Panc1 (cell line): Measurements from ENCODE around the gene SHB.

Experiments
- POLR2AphosphoS5 ChIP-seq: IDR thresholded peaks from 2 replicates; pipeline ENCODE4 v1.6.1; 2012; ENCODE audit warnings: mild to moderate bottlenecking, low read depth, low read length, moderate library complexity
- SIN3A ChIP-seq: IDR thresholded peaks from 2 replicates; pipeline ENCODE4 v1.6.1; 2012; ENCODE audit warnings: low read depth, mild to moderate bottlenecking, low read length, moderate library complexity, borderline replicate concordance; ENCODE audit not compliant: insufficient read depth
- TF ChIP-seq, protein P1 (sequence below): fragments of 450-650 bp; IDR thresholded peaks from 2 replicates; pipeline ENCODE4 v1.5.1; 2017; ENCODE audit warnings: mild to moderate bottlenecking
- TF ChIP-seq, protein P2 (sequence below), 2 experiments: IDR thresholded peaks; 2 replicates each; pipeline ENCODE4 v1.6.1; 2011 to 2012; ENCODE audit warnings: low read depth in 2 of 2, control low read depth in 1 of 2, low read length in 1 of 2, mild to moderate bottlenecking in 1 of 2, moderate library complexity in 1 of 2; ENCODE audit not compliant: insufficient read depth in 1 of 2

DNA sequence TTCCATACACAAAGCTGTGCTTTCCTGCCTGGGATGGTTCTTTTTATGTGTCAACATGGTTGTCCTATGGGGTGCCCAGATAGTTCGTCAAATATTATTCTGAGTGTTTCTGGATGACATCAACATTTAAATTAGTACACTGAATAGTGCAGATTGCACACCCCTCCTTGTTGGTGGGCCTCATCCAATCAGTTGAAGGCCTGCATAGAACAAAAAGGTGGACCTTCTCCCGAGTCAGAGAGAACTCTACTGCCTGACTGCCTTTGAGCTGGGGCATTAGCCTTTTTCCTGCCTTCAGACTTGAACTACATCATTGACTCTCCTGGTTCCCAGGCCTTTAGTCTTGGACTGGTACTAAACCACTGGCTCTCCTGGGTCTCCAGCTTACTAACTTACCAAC is 80.4 kb downstream of the SHB start:
- TF ChIP-seq, protein P1, sequence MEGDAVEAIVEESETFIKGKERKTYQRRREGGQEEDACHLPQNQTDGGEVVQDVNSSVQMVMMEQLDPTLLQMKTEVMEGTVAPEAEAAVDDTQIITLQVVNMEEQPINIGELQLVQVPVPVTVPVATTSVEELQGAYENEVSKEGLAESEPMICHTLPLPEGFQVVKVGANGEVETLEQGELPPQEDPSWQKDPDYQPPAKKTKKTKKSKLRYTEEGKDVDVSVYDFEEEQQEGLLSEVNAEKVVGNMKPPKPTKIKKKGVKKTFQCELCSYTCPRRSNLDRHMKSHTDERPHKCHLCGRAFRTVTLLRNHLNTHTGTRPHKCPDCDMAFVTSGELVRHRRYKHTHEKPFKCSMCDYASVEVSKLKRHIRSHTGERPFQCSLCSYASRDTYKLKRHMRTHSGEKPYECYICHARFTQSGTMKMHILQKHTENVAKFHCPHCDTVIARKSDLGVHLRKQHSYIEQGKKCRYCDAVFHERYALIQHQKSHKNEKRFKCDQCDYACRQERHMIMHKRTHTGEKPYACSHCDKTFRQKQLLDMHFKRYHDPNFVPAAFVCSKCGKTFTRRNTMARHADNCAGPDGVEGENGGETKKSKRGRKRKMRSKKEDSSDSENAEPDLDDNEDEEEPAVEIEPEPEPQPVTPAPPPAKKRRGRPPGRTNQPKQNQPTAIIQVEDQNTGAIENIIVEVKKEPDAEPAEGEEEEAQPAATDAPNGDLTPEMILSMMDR, result no peak
- no peak for TF ChIP-seq POLR2AphosphoS5
- TF ChIP-seq, protein P2, sequence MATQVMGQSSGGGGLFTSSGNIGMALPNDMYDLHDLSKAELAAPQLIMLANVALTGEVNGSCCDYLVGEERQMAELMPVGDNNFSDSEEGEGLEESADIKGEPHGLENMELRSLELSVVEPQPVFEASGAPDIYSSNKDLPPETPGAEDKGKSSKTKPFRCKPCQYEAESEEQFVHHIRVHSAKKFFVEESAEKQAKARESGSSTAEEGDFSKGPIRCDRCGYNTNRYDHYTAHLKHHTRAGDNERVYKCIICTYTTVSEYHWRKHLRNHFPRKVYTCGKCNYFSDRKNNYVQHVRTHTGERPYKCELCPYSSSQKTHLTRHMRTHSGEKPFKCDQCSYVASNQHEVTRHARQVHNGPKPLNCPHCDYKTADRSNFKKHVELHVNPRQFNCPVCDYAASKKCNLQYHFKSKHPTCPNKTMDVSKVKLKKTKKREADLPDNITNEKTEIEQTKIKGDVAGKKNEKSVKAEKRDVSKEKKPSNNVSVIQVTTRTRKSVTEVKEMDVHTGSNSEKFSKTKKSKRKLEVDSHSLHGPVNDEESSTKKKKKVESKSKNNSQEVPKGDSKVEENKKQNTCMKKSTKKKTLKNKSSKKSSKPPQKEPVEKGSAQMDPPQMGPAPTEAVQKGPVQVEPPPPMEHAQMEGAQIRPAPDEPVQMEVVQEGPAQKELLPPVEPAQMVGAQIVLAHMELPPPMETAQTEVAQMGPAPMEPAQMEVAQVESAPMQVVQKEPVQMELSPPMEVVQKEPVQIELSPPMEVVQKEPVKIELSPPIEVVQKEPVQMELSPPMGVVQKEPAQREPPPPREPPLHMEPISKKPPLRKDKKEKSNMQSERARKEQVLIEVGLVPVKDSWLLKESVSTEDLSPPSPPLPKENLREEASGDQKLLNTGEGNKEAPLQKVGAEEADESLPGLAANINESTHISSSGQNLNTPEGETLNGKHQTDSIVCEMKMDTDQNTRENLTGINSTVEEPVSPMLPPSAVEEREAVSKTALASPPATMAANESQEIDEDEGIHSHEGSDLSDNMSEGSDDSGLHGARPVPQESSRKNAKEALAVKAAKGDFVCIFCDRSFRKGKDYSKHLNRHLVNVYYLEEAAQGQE (IDR thresholded peaks at IDR 0.05; ENCODE audit: insufficient read depth in 1 of 2, low read depth in 2 of 2, low read length in 1 of 2), result no peak
- no peak for TF ChIP-seq SIN3A
